GM12878 (cell line): ENCODE measurements around the gene GTPBP10. TPM values are rescaled to one million over a fixed set of nuclear protein-coding genes. Genes with fewer than 3 reads are reported as not detected.

Experiments
- ATAC-seq: fragments of 200-7000 bp; cut with Tn5 transposase; 3 replicates; pipeline ENCODE4 v1.9.1; 2020; ENCODE audit warnings: mild to moderate bottlenecking, moderate library complexity
- BruUV-seq: library from RNA; stranded (reverse); fragments of 400-500 nt; replicated peaks from 2 replicates; lab custom pipeline; 2021; lab: Mats Ljungman, UMichigan
- CTCF ChIA-PET: fragments of 300-600 bp; sonication (Branson Sonifier 250); formaldehyde crosslinking; extraction: SDS; loops from one replicate; lab custom pipeline; 2021; ENCODE audit warnings: inconsistent platforms; lab: Yijun Ruan, JAX
- POLR2A ChIA-PET: fragments of 350-600 bp; formaldehyde crosslinking; extraction: SDS; loops from one replicate; lab custom pipeline; 2021; ENCODE audit warnings: inconsistent platforms; lab: Charles Lee
- RAD21 ChIA-PET: fragments of 300-600 bp; sonication (Branson Sonifier 250); formaldehyde crosslinking; loops from one replicate; lab custom pipeline; 2023; ENCODE audit warnings: antibody characterized with exemption; ENCODE audit not compliant: unreplicated experiment; lab: Charles Lee
- SMC1A ChIA-PET: fragments of 300-600 bp; sonication (Branson Sonifier 250); formaldehyde crosslinking; loops from one replicate; lab custom pipeline; 2023; ENCODE audit not compliant: unreplicated experiment, uncharacterized antibody; lab: Charles Lee
- DNase-seq: peaks from one replicate; pipeline ENCODE4 v3.0.0-alpha.2; 2011; ENCODE audit warnings: low read depth, low spot score
- FAIRE-seq: peaks from 3 replicates; lab custom pipeline; 2011; peaks lifted over from hg19 to GRCh38; lab: Jason Lieb, UNC
- H2AFZ ChIP-seq: 2 replicates; pipeline ENCODE4 v1.6.0; 2011; ENCODE audit warnings: low read depth, low read length, control low read depth; ENCODE audit not compliant: control insufficient read depth
- H3K27ac ChIP-seq: 2 replicates; pipeline ENCODE4 v1.5.1; 2011; ENCODE audit warnings: control low read depth; ENCODE audit not compliant: control insufficient read depth, insufficient read depth
- H3K27me3 ChIP-seq, 2 experiments: replicated peaks in 1 of 2; 2 replicates each; pipeline versions ENCODE4 v1.6.0 to v1.6.1; 2011; ENCODE audit warnings: low read length in 1 of 2; ENCODE audit not compliant: control insufficient read depth in 2 of 2, insufficient read depth in 2 of 2
- H3K36me3 ChIP-seq, 2 experiments: 2 replicates each; pipeline ENCODE4 v1.5.1; 2011; ENCODE audit warnings: low read length in 1 of 2; ENCODE audit not compliant: control insufficient read depth in 2 of 2, insufficient read depth in 2 of 2
- H3K4me1 ChIP-seq: 2 replicates; pipeline ENCODE4 v1.6.1; 2011; ENCODE audit warnings: mild to moderate bottlenecking, low read length, moderate library complexity, mixed read lengths; ENCODE audit not compliant: control insufficient read depth, insufficient read depth
- H3K4me2 ChIP-seq: 2 replicates; pipeline ENCODE4 v1.6.0; 2011; ENCODE audit warnings: control low read depth; ENCODE audit not compliant: control insufficient read depth, insufficient read depth
- H3K4me3 ChIP-seq: fragments of 200-600 bp; sonication (generic); 2 replicates; pipeline ENCODE4 v1.5.1; 2016
- H3K79me2 ChIP-seq: 2 replicates; pipeline ENCODE4 v1.6.0; 2011; ENCODE audit warnings: low read length; ENCODE audit not compliant: control insufficient read depth, insufficient read depth
- H3K9ac ChIP-seq: 2 replicates; pipeline ENCODE4 v1.8.0; 2011; ENCODE audit warnings: low read length, control low read depth, mixed read lengths; ENCODE audit not compliant: control insufficient read depth, insufficient read depth
- H3K9me3 ChIP-seq: replicated peaks from 3 replicates; pipeline ENCODE4 v1.5.1; 2011; ENCODE audit warnings: mild to moderate bottlenecking, low read length; ENCODE audit not compliant: control insufficient read depth, insufficient read depth
- H4K20me1 ChIP-seq: 2 replicates; pipeline ENCODE4 v1.6.0; 2011; ENCODE audit not compliant: control insufficient read depth, insufficient read depth
- CBX5 ChIP-seq: sonication (generic); IDR thresholded peaks from 2 replicates; pipeline ENCODE4 v1.6.1; 2016; ENCODE audit warnings: low read depth, moderate library complexity, mild to moderate bottlenecking, inconsistent platforms
- CREB1 ChIP-seq: IDR thresholded peaks from 2 replicates; pipeline ENCODE4 v1.6.1; 2012; ENCODE audit warnings: low read depth, mild to moderate bottlenecking, inconsistent platforms
- ETV6 ChIP-seq, 2 experiments: fragments of 450-650 bp in 1 of 2; IDR thresholded peaks in 1 of 2; conservative IDR thresholded peaks in 1 of 2; 2 replicates each; pipeline ENCODE4 v1.6.1; 2014; ENCODE audit warnings: antibody characterized with exemption in 1 of 2, borderline replicate concordance in 1 of 2, low read depth in 1 of 2, mild to moderate bottlenecking in 1 of 2, moderate library complexity in 1 of 2
- HCFC1 ChIP-seq: fragments of 150-350 bp; IDR thresholded peaks from 2 replicates; pipeline ENCODE4 v1.6.1; 2014; ENCODE audit warnings: low read length
- IKZF2 ChIP-seq, 2 experiments: fragments of 450-650 bp; IDR thresholded peaks; 2 replicates each; pipeline ENCODE4 v1.6.1; 2017; ENCODE audit warnings: mild to moderate bottlenecking in 2 of 2, moderate library complexity in 2 of 2
- KAT2A ChIP-seq: conservative IDR thresholded peaks from 2 replicates; pipeline ENCODE4 v1.6.1; 2011; ENCODE audit warnings: low read depth, low read length; ENCODE audit not compliant: control insufficient read depth
- PAX5 ChIP-seq: IDR thresholded peaks from 2 replicates; pipeline ENCODE4 v1.6.1; 2011; ENCODE audit warnings: low read depth, low read length, borderline replicate concordance
- PAX8 ChIP-seq: fragments of 450-650 bp; IDR thresholded peaks from 2 replicates; pipeline ENCODE4 v1.6.1; 2017; ENCODE audit warnings: mild to moderate bottlenecking, moderate library complexity
- PRDM15 ChIP-seq: fragments of 450-650 bp; formaldehyde crosslinking; IDR thresholded peaks from 2 replicates; pipeline ENCODE4 v1.4.0; 2020; ENCODE audit warnings: mild to moderate bottlenecking, moderate library complexity
- SP1 ChIP-seq: IDR thresholded peaks from one replicate; pipeline ENCODE4 v1.6.1; 2011; ENCODE audit warnings: low read depth, low read length
- TCF3 ChIP-seq: IDR thresholded peaks from 2 replicates; pipeline ENCODE4 v1.6.1; 2012; ENCODE audit warnings: low read depth, mild to moderate bottlenecking, low read length, borderline replicate concordance; ENCODE audit not compliant: insufficient read depth
- ZNF24 ChIP-seq: fragments of 450-650 bp; IDR thresholded peaks from 2 replicates; pipeline ENCODE4 v1.6.1; 2017; ENCODE audit warnings: antibody characterized with exemption, mild to moderate bottlenecking
- ZNF687 ChIP-seq: fragments of 450-650 bp; IDR thresholded peaks from 2 replicates; pipeline ENCODE4 v1.6.1; 2017; ENCODE audit warnings: mild to moderate bottlenecking, moderate library complexity
- WGBS: methylation state at CpG from one replicate; pipeline ENCODE4 v1.1.6; 2016; ENCODE audit warnings: low lambda C conversion rate; ENCODE audit not compliant: insufficient replicate concordance, insufficient coverage; ENCODE audit errors: missing lambda C conversion rate; 5-methylcytosine and 5-hydroxymethylcytosine counted together
- in situ Hi-C: fragments of 300-500 bp; cut with MboI; formaldehyde crosslinking; loops from 9 replicates; pipeline ENCODE4 v1.14.3; 2018; ENCODE audit warnings: mixed read lengths
- intact Hi-C: fragments of 100-400 bp; cut with micrococcal nuclease; formaldehyde crosslinking; loops from one replicate; pipeline ENCODE4 v1.14.2; 2022; ENCODE audit not compliant: unreplicated experiment
- polyA plus RNA-seq, 11 experiments: library from polyadenylated mRNA; depleted of rRNA in 4 of 11; unstranded in 6 of 11; stranded (reverse) in 5 of 11; fragments of >200 nt; fragmentation: Nextera tagmentation in 4 of 11; fragmentation: Illumina TruSeq in 1 of 11; extraction: Ambion mirVana in 4 of 11; extraction: Trizol in 1 of 11; gene quantifications; 1 replicate in 1 of 11; 2 replicates in 10 of 11; pipeline versions ENCODE4 v1.2.1 to v1.2.3, GENCODE V29; 2011 to 2016; ENCODE audit warnings: inconsistent platforms in 2 of 11, missing spikeins in 2 of 11, low read depth in 1 of 11
- total RNA-seq, 4 experiments: library from RNA; depleted of rRNA in 3 of 4; stranded (reverse); fragments of >200 nt in 3 of 4; fragmentation: Illumina TruSeq in 1 of 4; extraction: Trizol in 1 of 4; gene quantifications; 2 replicates each; pipeline versions ENCODE4 v1.2.1 to v1.2.3, GENCODE V29; 2013 to 2021

Gene GTPBP10
- total and polyA plus RNA-seq, 10 of the 15 experiments (the other 5 are each of a cell fraction or from before 2014, with no cell fraction given): 10.1 to 41.0 (median 33.0) TPM

- TF ChIP-seq CBX5 (no peak), KAT2A (no peak), IKZF2 (IDR thresholded peaks at IDR 0.05) (no peak), ZNF687 (no peak), HCFC1 (no peak), TCF3 (no peak)
- TF ChIP-seq, all 136 proteins: peak for 0
Observed at GRCh38 chr7:90407484-90407821, 60.9 kb downstream of the GTPBP10 start (continued).

- no peaks in the 10 kb centered on the region for H4K20me1 ChIP-seq
- no peak overlapping the region for H3K9ac ChIP-seq
- no TSS peak for BruUV-seq
- in situ Hi-C loops: no loop called here
- DNase-seq (no peak), FAIRE-seq (no peak), ATAC-seq (no peak)
- ChIA-PET POLR2A (no interaction called here), SMC1A (interaction anchor here (0.9 to 1.4 kb wide), 3 partner anchors 12 to 62 kb away, joined by 5 to 6 read pairs (median 6); partner anchors contain the start of gene GTPBP10), CTCF (interaction anchor here (1.4 to 2.2 kb wide), 3 partner anchors 20 to 95 kb away, joined by 3 to 8 read pairs (median 5); no protein-coding TSS in a partner anchor), RAD21 (no interaction called here)
- H3K4me2 ChIP-seq: no peak overlapping the region
- no peaks in the 10 kb centered on the region for H3K27me3 ChIP-seq
- H3K4me1 ChIP-seq: no peaks in the 10 kb centered on the region
- H3K4me3 ChIP-seq: no peak overlapping the region
- no peak overlapping the region for H2AFZ ChIP-seq
- no peak overlapping the region for H3K27ac ChIP-seq
- WGBS: 100% methylated on average over 1 of the region's 1 CpG
- H3K79me2 ChIP-seq: peaks cover 6% of the 10 kb centered on the region
- no peaks in the 10 kb centered on the region for H3K36me3 ChIP-seq
- no peak for TF ChIP-seq PAX5
- no peak for TF ChIP-seq CBX5
- no peak for TF ChIP-seq ZNF24
- no peak for TF ChIP-seq SP1
- no peak for TF ChIP-seq PRDM15 (CRISPR knock-in tag)
- TF ChIP-seq ETV6 (conservative IDR thresholded peaks at IDR 0.05 in 1 of 2, IDR thresholded peaks at IDR 0.05 in 1 of 2; ENCODE audit: borderline replicate concordance in 1 of 2, low read depth in 1 of 2): no peak
- TF ChIP-seq CREB1: no peak
- TF ChIP-seq PAX8: no peak
- H3K9me3 ChIP-seq: no peaks in the 10 kb centered on the region
- intact Hi-C loops: no loop called here
Observed at GRCh38 chr7:90408142-90408541, 61.6 kb downstream of the GTPBP10 start.
